ENCODE measurements around the gene ERMAP.
"Not testable (repeated sequence)": the region's sequence is repeated elsewhere in the genome, so short reads cannot be mapped to it uniquely, and the experiment has no call there.

Gene ERMAP

DNA sequence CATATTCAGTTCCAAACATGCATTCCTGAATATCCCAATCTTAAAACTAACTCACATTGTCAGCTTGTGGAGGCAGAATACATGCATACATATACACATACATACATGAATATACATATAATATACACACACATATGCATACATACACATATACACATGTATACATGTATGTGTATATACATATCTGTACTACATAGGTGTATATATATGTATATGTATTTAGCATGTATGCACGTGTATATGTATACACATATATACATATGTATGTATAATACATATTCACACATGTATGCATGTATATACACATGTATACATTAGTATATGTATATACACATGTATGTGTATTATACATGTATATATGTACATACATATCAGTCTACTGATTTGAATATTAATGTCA is 28.3 kb downstream of the ERMAP start:
- DNase-seq (ENCODE audit: low read depth): no peak

DNA sequence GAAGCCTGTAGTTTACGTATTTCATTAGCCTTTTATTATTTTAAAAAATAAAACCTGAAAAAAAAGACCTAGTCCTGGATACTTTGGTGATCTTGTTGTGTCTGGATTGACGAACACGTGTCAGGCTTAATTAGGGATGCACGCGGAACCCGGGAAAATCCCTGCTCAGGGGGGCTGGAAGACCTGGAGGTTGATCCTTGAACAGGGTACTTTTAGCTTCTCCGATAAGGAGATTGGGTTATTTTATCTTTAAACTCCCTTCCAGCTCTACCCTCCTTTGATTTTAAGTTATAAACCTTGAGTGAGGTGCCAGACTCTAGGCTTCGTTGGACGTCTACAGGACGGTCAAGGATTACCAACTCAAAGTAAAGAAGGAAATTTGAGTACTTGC is 28.9 kb downstream of the ERMAP start:
- DNase-seq (ENCODE audit: low read depth): no peak

DNA sequence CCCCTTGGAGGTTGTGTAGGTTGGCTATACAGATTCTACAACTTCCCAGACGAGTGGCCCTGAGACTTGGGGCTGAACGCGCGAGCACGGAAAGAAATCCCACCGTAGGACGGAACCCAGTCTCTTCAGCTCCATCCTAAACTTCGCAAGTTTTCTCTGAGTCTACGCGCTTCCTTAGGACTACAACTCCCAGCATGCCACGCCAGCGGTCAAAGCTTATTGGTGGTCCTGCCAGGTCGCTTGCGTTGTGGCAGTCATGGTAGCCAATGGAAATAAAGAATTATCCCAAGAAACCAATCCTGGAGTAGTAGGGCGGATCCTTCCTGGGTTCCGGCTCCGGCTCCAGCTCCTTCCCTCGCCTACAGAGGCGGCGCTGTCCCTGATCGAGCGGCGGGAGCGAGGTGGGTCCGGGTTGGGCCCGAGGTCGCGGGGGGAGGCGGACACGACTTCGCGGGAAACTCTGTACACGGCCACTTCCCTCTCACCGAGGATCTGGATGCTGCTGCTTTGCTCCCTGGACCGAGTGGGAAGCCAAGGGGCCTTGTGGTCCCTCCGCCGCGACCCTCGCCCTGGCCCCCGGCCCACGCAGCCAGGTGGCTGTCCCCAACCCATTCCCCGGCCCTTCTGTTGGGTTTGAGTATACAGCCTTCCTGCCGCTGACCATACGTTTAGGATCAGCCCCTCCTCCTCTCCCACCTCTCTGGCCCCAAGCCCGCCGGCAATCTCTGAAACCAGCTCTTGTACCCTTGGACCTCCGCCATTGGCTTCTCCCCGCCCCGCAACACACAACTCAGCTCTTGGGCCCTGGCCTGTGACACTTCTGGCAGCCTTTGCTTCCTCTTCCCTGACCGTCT is 29.6 kb downstream of the ERMAP start, which contains the start of gene ZNF691:
Gene ZNF691, plus strand, starts transcription at position 357 of the 854 bp plus-strand sequence. CDS start 3,046 bp downstream, outside the sequence.
- DNase-seq (ENCODE audit: low read depth): peak; percentile 93

DNA sequence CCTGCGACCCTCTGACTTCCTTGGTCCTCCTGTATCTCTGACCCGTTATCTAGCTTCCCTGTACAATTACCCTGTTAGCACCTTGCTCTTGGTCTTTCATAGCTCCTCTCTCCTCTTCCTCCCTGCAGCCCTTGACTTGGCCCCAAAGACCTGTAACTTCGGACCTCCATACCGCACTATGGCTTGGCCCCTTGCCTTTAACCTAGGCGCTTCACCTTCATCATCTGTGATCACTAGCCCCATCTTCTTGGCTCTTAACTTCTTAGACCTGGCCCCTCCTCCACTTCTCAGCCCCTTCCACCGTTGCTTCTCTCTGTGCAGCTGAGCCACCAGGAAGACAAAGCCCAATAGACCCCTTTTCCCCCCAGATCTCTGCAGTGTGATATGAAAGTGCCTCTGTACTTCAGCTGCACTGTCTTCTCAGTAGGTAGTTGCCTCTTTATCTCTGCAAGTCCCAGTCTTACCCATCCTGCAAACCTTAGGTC is 30.2 kb downstream of the ERMAP start:
- DNase-seq (ENCODE audit: low read depth): no peak

DNA sequence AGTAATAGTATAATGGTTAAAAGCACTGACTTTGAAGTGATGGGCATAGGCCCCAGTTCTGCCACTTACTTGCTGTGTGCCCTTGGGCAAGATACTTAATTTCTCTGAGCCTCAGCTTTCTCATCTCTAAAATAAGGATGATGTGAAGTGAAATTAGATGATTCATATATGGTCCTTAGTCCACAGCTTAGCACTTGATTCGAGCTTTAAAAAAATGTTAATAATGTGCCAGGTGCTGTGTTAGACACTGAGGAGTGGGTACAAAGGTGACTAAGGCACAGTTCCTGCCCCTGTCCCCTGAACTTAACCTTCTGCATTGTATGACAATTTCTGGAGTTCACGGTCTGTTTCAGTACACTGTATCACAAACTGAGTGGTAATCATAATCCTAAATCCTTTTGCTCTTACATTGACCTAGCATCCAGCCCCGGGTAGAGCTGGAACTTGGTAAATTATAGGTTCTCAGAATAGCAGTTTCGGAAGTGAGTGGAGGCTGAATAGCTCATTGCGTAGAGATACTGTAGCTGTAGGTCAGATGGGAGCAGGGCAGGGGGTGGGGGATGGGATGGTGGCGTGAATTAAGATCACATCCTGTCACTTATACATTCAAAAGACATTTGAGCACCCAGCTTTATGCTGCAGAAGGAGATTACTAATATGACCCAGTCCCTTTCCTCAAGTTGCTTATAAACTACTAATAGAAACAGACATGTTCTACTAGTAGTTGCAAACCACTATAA is 31.0 kb downstream of the ERMAP start:
- no peak for DNase-seq (ENCODE audit: low read depth)

DNA sequence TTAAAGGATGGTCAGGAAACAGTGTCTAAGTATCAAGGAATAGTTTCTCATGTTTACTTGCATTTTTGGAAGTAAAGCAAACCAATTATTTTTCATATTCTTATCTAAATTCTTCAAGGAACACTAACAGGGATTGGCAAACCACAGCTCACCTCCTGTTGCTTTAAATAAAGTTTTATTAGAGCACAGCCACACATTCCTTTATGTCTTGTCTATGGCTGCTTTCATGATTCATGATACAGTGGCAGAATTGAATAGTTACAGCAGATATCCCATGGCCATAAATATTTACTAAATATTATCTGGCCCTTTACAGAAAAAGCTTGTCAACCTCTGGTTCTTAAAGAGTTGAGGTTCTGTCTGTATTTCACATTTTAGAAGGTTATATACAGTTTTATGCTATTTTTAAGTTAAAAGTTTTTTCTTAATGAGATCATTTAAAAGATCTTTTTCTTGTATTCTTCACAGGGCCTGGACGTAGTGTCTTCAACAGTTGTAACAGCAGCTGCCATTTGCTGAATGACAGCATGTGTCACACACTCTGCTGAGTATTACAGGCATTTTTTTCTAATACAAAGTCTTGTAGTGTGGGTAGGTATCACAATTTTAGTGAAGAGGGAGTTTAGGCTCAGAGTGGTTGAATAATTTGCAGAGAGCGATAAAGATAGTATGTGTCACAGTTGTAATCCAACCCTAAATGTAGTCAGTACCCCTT is 32.1 kb downstream of the ERMAP start:
- no peak for DNase-seq (ENCODE audit: low read depth)

DNA sequence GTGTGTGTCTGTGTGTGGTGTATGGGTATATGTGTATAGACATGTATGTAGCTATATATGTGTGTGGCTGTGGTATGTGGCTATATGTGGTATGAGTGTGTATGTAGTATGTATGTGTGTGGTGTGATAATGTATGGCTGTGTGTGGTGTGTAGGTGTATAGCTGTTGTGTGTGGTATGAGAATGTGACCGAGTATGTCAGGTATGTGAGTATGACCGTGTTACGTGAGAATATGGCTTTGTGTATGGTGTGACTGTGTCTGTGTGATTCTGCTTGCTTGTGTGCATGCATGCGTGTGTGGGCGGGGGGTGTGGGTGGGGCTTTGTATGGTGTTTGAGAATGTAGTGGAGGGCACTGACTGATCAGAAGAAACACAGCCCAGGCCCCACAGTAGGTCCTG is 33.0 kb downstream of the ERMAP start:
- DNase-seq (ENCODE audit: low read depth): no peak

DNA sequence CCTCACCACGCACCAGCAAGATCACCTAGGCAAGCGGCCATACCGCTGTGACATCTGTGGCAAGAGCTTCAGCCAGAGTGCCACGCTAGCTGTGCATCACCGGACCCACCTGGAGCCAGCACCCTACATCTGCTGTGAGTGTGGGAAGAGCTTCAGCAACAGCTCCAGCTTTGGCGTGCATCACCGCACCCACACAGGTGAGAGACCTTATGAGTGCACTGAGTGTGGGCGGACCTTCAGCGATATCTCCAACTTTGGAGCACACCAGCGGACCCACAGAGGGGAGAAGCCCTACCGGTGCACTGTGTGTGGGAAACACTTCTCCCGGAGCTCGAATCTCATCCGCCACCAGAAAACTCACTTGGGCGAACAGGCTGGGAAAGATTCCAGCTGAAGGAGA is 34.5 kb downstream of the ERMAP start:
- DNase-seq (ENCODE audit: low read depth): no peak

DNA sequence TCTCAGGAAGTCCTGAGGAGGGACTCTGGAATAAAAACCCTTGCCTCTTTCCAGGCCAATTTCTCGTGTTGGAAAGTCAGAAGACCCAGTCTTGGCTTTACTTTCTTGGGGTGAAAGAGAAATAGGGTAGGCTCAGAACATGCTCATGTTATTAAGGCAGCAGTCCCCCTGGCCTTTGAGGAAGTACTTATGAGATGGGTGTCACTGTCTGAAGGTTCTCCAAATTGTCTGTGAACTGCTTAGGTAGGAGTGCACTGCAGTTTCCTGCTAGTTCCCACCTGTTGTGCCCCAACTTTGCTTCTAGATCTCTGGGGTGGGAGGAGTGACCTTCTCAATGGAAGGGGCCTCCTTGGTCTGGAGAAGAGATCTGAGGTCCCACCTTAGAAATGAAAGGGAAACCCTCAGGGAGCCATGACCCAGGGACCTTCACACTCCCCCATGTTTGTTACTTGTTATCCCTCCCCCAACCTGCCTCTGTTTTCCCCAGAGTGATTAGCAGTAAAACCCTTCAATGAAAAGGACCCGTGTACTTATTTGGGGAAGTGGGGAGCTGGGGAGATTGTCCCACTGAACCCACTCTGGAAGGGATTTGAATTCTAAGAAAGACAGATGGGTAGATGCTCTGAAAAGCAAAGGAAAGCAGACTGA is 35.2 kb downstream of the ERMAP start:
- DNase-seq (ENCODE audit: low read depth): no peak

DNA sequence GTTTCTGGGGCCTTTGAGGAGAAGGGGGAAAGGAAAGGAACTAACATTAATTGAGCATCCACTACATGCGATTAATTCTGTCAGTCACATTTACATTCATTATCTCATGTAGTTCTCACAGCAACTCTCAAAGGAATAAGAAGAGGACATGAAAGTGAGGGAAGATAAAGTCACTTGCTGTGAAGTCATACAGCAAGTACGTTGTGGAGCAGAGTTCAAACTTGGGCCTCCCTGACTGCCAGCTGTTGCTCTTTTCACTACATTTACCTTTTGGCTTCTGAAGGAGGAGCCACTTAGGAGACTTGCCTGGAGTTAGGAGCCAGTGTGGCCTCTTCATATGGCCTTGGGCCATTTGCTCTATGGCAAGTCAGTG is 35.7 kb downstream of the ERMAP start:
- no peak for DNase-seq (ENCODE audit: low read depth)

DNA sequence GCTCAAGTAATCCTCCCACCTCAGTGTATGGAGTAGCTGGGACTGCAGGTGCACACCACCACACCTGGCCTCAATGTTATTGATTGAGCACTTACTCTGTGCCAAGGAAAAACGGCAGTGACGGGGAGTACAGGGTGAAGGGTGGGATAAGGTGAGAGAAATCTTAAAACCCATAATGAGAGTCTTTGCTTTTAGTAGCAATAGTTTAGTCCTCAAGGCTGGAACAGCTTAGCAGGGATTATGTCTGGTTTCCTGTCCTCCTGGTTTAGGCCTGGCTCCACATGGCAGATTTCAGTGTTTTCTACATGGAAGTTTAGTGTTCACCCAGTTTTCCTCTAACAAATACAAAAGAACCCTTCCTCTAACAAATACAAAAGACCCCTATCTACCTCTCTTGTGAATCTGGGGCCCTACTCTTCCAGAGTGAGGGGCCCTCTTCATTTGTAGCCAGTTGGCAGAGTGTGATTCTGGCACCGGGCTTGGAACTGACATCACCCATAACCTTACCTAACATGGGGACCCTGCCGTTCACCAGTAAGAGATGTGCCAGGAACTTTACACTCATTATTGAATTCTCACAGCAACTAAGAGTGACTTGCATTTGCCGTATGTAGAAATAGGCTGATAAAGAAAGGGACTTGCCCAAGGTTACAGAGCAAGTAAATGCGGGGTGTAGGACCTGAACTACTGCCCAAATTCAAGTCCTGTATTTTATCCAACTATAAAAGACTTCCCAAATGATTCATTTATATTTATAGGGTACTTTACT is 36.4 kb downstream of the ERMAP start:
- no peak for DNase-seq (ENCODE audit: low read depth)

DNA sequence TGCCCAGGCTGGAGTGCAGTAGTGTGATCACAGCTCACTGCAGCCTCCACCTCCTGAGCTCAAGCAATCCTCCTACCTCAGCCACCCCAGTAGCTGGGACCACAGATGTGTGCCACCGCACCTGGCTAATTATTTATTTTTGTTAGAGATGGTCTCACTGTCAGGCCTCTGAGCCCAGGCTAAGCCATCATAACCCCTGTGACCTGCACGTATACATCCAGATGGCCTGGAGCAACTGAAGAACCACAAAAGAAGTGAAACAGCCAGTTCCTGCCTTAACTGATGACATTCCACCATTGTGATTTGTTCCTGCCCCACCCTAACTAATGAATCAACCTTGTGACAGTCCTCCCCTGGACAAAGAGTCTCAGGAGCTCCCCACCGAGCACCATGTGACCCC is 39.6 kb downstream of the ERMAP start:
- not testable (repeated sequence) for DNase-seq (ENCODE audit: low read depth)

DNA sequence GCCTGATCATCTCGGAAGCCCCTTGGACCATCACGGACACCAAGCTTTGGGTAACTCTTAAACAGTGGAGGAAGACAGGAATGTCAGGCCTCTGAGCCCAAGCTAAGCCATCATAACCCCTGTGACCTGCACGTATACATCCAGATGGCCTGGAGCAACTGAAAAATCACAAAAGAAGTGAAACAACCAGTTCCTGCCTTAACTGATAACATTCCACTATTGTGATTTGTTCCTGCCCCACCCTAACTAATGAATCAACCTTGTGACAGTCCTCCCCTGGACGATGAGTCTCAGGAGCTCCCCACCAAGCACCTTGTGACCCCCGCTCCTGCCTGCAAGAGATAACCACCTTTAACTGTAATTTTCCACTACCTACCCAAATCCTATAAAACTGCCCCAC is 42.4 kb downstream of the ERMAP start:
- DNase-seq (ENCODE audit: low read depth): not testable (repeated sequence)

DNA sequence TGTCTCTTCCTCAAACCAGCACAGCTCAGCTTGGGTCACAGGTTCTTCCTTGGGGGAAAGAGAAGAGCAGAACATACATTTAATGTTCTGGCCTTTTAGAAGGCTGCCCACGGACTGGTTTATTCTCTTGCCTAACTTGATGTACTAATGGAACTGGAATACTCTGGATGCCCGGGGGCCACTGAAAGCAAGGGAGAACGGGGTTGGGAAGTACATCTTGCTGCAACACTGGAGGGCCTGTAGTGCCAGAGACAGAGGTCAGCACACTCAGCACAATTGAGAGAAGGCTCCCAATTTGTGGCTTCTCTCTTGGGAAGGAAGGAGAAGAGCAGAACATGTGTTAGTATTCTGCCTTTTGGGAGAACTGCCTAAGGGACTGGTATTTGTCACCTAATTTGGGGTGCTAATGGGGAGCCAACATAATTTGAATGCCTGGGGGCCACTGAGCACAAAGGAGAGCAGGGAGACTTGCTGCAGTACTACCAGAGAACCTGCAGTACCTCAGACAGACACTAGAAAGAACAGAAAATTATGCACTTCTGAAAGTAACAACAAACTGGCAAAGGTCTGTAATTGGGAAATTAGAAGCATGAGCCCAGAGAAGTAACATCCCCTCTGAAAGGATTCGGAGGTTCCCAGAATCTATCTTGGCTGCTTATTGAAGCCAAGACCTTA is 43.6 kb downstream of the ERMAP start:
- DNase-seq (ENCODE audit: low read depth): no peak

DNA sequence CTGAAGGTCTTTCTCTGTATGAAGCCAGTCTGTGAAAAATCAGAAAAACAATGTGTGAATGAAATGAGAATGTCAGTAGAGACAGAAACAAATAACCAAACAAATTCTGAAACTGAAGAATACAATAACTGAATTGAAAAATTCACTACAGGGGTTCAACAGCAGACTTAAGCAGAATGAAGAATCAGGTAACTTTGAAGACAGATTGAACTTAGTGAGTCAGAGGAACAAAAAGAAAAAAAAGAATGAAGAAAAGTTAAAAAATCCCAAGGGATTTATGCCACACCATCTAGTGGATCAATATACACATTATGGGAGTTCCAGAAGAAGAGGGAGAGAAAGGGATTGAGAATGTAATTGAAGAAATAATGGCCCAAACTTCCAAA is 44.1 kb downstream of the ERMAP start:
- no peak for DNase-seq (ENCODE audit: low read depth)

DNA sequence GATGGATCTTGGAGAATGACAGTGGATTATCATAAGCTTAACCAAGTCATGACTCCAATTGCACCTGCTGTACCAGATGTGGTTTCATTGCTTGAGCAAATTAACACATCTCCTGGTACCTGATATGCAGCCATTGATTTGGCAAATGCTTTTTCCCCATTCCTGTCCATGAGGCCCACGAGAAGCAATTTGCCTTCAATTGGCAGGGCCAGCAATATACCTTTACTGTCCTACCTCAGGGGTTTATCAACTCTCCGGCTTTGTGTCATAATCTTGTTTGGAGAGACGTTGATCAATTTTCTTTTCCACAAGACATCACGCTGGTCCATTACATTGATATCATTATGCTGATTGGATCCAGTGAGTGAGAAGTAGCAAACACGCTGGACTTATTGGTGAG is 49.6 kb downstream of the ERMAP start:
- no peak for DNase-seq (ENCODE audit: low read depth)

DNA sequence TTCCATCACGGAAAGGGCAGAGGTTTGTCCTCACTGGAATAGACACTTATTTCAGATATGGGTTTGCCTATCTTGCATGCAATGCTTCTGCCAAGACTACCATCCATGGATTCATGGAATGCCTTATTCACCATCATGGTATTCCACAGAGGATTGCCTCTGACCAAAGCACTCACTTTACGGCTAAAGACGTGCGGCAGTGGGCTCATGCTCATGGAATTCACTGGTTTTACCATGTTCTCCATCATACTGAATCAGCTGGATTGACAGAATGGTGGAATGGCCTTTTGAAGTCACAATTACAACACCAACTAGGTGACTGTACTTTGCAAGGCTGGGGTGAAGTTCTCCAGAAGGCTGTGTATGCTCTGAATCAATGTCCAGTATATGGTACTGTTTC is 51.5 kb downstream of the ERMAP start:
- not testable (repeated sequence) for DNase-seq (ENCODE audit: low read depth)

DNA sequence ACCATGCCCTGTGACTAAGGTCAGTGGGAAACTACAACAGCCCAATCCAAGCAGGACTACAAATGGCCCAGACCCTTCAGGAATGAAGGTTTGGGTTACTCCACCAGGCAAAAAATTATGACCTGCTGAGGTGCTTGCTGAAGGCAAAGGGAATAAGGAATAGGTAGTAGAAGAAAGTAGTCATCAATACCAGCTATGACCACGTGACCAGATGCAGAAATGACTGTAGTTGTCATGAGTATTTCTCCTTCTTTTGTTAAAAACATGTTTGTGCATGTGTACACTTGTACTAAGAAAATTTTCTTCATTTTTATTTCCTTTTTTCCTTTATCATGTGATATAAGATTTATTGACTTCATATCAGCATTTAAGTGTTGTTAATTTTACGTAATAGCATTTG is 52.3 kb downstream of the ERMAP start:
- not testable (repeated sequence) for DNase-seq (ENCODE audit: low read depth)

DNA sequence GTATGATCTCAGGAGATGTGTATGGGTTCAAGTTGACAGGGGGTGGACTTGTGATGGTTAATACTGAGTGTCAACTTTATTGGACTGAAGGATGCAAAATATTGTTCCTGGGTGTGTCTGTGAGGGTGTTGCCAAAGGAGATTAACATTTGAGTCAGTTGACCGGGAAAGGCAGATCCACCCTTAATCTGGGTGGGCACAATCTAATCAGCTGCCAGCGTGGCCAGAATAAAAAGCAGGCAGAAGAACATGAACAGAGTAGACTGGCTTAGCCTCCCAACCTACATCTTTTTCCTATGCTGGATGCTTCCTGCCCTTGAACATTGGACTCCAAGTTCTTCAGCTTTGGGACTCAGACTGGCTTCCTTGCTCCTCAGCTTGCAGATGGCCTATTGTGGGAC is 52.8 kb downstream of the ERMAP start:
- not testable (repeated sequence) for DNase-seq (ENCODE audit: low read depth)

DNA sequence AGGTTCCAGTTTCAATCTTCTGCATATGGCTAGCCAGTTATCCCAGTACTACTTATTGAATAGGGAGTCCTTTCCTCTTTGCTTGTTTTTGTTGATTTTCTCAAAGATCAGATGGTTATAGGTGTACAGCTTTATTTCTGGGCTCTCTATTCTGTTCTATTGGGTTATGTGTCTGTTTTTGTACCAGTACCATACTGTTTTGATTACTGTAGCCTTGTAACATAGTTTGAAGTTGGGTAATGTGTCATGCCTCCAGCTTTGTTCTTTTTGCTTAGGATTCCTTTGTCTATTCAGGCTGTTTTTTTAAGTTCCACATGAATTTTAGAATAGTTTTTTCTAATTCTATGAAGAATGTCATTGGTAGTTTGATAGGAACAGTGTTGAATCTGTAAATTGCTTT is 56.2 kb downstream of the ERMAP start:
- not testable (repeated sequence) for DNase-seq (ENCODE audit: low read depth)

DNA sequence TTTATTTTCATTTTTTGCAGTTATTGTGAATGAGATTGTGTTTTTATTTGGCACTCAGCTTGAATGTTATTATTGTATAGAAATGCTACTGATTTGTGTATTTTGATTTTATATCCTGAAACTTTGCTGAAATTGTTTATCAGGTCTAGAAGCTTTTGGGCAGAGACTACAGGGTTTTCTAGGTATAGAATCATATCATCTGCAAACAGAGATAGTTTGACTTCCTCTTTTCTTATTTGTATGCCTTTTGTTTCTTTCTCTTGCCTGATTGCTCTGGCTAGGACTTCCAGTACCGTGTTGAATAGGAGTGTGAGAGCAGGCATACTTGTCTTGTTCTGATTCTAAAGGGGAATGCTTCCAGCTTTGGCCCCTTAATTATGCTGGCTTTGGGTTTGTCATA is 56.7 kb downstream of the ERMAP start:
- no peak for DNase-seq (ENCODE audit: low read depth)
